ENCODE data around the gene TCF7L1.

Gene TCF7L1, protein sequence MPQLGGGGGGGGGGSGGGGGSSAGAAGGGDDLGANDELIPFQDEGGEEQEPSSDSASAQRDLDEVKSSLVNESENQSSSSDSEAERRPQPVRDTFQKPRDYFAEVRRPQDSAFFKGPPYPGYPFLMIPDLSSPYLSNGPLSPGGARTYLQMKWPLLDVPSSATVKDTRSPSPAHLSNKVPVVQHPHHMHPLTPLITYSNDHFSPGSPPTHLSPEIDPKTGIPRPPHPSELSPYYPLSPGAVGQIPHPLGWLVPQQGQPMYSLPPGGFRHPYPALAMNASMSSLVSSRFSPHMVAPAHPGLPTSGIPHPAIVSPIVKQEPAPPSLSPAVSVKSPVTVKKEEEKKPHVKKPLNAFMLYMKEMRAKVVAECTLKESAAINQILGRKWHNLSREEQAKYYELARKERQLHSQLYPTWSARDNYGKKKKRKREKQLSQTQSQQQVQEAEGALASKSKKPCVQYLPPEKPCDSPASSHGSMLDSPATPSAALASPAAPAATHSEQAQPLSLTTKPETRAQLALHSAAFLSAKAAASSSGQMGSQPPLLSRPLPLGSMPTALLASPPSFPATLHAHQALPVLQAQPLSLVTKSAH

DNA sequence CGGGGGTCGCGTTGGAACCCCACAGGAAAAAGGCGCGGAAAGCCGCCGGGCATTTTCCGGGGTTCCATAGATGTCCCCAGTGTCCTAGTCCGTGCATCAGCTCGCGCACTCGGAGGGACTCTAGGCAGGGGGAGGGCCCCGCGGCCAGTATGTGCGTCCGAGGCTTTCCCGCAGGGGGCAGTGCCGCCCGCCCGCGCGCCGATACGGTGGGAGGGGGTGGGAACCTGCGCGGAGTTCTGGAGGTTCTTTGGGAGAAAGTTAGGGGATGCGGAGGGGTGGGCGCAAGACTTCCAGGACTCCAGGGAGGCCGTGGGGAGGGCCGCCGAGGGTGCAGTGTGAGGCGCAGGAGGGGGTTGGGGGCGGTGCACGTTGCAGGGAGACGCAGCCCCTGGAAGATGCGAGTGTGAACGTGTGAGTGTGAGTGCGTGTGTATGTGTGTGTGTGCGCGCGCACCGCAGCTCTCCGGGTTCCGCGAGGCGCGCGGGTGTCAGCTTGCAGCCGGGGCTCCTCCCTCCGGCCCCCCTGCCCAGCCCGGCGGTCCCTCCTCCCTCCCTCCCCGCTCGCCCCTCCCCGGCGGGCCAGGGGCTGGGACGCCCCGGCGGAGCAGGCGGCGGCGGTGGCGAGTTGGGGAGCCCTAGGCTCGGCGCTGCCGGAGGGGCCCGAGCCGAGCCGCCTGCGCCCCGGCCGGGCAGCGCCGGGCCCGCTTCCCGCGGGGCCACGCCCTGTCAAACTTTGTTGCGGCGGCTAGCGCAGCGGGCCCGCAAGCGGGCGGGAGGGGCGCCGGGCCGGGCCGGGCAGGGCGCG is at the start of gene TCF7L1:
TSS of gene TCF7L1 (plus strand) at position 559 of the 804 bp plus-strand sequence. CDS start 293 bp downstream, outside the sequence.
- peak; percentile 80 for DNase-seq (ENCODE audit: extremely low read depth, low read depth)
- TF ChIP-seq, protein P1, sequence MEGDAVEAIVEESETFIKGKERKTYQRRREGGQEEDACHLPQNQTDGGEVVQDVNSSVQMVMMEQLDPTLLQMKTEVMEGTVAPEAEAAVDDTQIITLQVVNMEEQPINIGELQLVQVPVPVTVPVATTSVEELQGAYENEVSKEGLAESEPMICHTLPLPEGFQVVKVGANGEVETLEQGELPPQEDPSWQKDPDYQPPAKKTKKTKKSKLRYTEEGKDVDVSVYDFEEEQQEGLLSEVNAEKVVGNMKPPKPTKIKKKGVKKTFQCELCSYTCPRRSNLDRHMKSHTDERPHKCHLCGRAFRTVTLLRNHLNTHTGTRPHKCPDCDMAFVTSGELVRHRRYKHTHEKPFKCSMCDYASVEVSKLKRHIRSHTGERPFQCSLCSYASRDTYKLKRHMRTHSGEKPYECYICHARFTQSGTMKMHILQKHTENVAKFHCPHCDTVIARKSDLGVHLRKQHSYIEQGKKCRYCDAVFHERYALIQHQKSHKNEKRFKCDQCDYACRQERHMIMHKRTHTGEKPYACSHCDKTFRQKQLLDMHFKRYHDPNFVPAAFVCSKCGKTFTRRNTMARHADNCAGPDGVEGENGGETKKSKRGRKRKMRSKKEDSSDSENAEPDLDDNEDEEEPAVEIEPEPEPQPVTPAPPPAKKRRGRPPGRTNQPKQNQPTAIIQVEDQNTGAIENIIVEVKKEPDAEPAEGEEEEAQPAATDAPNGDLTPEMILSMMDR (IDR thresholded peaks at IDR 0.05; ENCODE audit: low read depth, low read length), result peak; percentile 90

DNA sequence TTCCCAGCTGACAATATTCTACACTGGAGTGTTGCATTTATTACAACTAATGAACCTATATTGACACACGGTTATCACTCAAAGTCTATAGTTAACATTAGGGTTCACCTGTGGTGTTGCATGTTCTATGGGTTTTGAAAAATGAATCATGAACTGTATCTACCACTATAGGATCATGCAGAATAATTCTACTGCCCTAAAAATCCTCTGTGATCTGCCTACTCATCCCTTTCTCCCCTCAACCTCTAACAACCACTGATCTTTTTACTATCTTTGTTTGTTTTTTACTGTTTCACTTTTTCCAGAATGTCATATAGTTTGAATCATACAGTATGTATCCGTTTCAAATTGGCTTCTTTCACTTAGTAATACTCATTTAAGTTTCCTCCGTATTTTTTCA is 47.6 kb upstream of the TCF7L1 start:
- DNase-seq (ENCODE audit: extremely low read depth, low read depth), result no peak
- TF ChIP-seq, protein P1 (IDR thresholded peaks at IDR 0.05; ENCODE audit: low read depth, low read length), result no peak

DNA sequence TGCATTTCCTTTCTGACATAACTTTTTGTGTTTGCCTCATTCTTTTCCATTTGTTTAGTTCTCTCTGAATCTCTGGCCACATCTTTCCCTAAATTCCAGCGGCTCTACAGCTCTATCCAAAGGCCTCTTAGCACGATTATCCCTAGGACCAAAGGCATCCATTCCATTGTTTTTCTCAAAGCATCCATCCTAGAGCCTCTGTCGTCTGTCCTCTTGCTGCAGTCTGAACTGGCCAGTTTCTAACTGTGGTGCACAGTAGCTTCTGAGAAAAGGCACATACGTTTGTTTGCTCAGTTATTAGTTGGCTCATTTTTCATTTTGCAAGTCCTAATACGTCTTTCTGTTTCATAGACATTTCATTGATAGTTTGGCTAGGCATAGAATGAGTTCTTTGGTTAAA is 45.7 kb upstream of the TCF7L1 start:
- TF ChIP-seq, protein P1 (IDR thresholded peaks at IDR 0.05; ENCODE audit: low read depth, low read length), result no peak
- no peak for DNase-seq (ENCODE audit: extremely low read depth, low read depth)

DNA sequence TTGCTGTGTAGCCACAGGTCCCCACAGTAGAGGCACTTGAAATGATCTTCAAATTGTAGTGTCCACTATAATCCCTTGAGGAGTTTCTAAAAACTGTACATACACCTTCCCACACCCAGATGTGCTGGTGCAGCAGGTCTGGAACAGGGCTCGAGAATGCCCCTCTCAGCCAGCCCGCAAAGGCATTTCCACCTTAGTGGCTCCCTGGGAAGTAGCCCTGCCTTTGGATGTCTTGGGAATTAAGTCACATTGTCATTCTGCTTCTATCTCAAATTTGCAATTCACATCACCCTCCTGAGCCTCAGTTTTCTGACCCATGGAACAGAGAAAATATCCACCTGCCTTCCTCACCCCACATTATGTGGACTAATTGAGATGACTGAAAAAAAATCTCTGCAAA is 44.3 kb upstream of the TCF7L1 start:
- TF ChIP-seq, protein P1 (IDR thresholded peaks at IDR 0.05; ENCODE audit: low read depth, low read length), result no peak
- no peak for DNase-seq (ENCODE audit: extremely low read depth, low read depth)

DNA sequence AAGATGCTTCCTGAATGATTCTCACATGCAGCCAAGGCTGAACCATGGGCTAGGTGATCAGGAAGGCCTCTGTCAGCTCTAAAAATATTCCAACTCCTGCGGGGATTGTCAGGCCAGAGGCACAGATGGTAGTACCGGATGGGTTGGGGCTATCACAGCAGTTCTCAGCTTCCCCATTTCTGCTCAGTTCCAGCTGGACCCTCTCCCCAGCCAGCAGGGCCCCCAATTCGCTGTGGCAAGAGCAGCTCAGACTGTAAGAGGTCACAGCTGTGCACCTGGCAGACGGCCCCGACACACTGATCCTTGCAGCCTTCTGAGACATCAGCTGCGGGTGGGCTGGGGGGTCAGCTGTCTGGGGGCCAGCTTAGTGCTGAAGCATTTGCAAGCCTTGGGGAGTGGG is 43.6 kb upstream of the TCF7L1 start:
- TF ChIP-seq, protein P1 (IDR thresholded peaks at IDR 0.05; ENCODE audit: low read depth, low read length), result no peak
- no peak for DNase-seq (ENCODE audit: extremely low read depth, low read depth)

DNA sequence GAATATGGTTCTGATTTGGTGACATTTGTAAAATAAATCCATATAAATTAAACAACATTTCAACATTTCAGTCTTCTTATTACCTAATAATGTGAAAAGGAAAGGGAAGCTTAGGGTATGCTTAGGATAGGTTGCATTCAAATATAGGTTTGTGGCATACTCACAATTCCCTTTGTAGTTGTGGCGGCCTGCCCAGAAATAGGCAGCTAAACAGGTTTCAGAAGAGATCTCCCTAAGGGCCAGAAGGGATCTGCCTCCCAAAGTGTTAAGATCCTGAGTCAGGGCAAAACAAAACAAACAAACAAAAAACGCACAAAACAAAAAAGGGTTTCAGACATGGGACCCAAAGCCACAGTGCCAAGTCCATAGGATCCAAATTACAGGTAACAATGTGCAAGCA is 41.4 kb upstream of the TCF7L1 start:
- DNase-seq (ENCODE audit: extremely low read depth, low read depth), result no peak
- TF ChIP-seq, protein P1 (IDR thresholded peaks at IDR 0.05; ENCODE audit: low read depth, low read length), result no peak
